T-helper 22 cell (primary cell): ENCODE data around the gene THOC7.

Experiments used
- DNase-seq: peaks from one replicate; pipeline ENCODE4 v3.0.0-alpha.2; 2020; ENCODE audit warnings: low read depth

THOC7 gene

GRCh38 chr3:63845215-63845614 lies 18.4 kb downstream of the THOC7 start:
- no peak for DNase-seq

GRCh38 chr3:63842127-63842526 lies 21.5 kb downstream of the THOC7 start:
- no peak for DNase-seq

GRCh38 chr3:63841704-63842103 lies 21.9 kb downstream of the THOC7 start:
- no peak for DNase-seq

GRCh38 chr3:63832395-63832794 lies 31.2 kb downstream of the THOC7 start:
- DNase-seq = no peak

GRCh38 chr3:63830526-63830925 lies 33.1 kb downstream of the THOC7 start:
- no peak for DNase-seq

- no peak for DNase-seq
Measured at GRCh38 chr3:63824309-63824708, 39.3 kb downstream of the THOC7 start.

DNA sequence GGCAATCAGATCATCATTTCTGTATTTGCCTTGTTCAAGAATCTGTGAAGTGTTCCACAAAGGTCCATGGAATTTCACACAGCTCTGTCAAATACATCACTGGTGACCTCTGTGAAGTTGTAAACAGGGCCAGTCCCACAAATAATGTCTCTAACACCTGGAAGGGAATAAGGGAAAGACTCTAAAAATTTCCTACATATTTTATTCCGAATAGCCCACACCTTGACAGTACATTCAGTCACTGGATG lies 44.5 kb downstream of the THOC7 start, which contains the start of gene C3orf49:
C3orf49 (plus strand) TSS at position 149 of the 248 bp plus-strand sequence. CDS start 173 bp downstream, outside the sequence.
- DNase-seq = no peak

DNA sequence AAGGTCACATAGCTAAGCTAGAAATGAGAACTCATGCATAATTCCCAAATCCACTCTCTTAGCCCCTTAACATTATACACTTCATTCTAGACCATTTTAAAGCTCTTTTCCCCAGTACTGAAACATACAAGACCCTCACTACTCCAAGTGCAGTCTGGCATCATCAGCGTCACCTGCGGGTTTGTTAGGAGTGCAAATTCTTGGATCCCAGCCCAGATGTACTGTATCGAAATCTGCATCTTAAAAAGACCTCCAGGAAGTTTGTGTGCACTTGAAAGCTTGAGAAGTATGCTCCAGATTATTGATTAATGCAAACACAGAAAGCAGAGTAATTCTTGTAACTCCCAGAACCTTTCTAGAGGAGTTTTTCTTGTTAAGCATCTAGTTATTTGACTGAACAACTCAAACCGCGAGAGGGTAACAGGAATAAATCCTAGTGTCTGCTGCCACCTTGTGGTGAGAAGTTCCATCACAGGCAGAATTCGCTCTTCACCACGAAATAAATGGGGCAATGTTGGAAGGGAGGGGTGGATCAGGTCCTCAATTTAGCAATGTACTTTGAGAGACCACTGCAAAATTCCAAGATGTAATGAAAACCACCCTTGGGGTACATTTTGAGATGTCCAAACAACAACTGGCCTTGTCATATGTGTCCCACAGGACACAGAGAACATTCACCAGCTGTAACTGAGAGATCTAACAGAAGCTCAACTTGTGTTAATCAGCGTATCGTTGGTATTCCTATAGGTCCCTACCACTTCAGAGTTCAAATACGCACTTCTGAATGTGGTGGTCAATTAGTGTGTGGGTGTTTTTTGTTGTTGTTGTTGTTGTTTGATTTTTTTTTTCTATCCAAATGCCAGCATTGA lies 45.1 kb downstream of the THOC7 start:
- peak; percentile 1 for DNase-seq

- DNase-seq = no peak
Measured at GRCh38 chr3:63817225-63817624, 46.4 kb downstream of the THOC7 start.

DNA sequence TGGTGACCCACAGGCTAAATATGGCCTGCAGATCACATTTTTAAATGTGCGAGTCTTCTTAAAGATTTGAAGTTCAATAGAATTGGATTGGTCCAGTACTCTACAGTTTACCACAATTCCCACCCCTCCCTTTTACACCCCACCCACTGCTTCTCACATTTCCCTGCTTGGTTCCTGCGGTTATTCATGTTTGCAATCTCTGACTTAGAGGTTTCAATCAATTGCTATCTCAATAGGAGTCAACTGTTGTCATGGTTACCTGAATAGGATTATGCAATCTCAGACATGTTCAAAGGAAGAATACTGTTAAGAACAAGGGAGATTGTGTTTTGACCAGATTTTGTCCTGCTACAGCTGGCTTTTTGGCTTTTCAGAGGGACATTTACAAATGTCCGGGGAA lies 49.4 kb downstream of the THOC7 start:
- no peak for DNase-seq

- DNase-seq = no peak
Measured at GRCh38 chr3:63809607-63810006, 54.0 kb downstream of the THOC7 start.

DNA sequence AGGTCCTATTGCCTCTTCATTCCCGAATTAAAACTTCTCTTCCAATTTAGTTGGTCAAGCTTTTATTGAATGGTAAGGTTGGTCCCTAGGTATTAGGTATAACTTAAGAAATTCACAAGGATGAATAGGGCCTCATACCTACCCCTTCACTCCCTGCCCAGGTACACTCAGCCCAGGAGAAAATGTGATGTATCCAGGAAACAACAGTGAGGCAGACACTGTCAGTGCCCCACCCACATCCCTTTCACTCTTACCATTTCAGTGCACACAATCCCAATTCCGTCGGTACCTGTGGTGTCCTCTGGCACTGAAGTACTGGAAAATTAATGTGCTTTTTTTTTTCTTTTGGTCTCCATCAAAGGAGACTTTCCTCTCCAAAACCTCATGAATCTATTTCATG lies 55.0 kb downstream of the THOC7 start:
- no peak for DNase-seq

- DNase-seq = no peak
Measured at GRCh38 chr3:63807961-63808565, 55.5 kb downstream of the THOC7 start.

- no peak for DNase-seq
Measured at GRCh38 chr3:63803911-63804310, 59.7 kb downstream of the THOC7 start.

- no peak for DNase-seq
Measured at GRCh38 chr3:63800097-63800496, 63.5 kb downstream of the THOC7 start.

DNA sequence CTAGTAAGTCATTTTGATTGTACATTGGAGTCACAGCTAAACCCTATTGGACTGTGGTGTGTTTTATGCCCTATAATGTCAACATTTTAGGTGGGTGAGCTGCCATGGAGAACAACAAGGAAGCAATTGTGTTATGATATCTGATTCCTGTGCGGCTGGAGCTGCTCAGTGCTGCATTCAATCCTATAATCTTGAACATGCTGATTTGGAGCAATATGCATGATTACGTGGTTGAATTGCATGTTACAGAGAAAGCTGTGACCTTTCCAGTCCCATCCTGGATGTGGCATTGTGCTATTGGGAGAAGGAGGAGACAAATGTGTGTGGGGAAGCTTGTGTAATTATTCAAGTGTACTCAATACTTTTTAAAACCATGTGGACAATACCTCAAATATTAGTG lies 64.7 kb downstream of the THOC7 start:
- DNase-seq = no peak

DNA sequence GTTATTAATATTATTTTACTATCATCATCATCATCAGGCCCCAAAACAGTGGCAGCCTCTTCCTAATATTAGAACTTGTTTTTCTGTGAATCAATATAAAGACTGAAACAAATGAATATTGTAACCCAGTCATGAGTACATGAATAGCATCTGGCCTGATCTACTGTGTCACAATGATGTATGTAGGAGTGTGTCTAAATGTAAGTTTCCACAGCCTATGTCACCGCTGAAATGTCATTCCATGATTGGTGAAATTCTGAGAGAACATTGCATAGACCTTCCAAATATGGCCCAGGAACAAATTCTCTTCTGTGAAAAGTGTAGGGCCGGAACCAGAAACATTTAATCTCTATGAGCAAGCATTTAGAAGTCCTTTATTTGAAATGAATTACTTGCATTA lies 65.1 kb downstream of the THOC7 start:
- no peak for DNase-seq

DNA sequence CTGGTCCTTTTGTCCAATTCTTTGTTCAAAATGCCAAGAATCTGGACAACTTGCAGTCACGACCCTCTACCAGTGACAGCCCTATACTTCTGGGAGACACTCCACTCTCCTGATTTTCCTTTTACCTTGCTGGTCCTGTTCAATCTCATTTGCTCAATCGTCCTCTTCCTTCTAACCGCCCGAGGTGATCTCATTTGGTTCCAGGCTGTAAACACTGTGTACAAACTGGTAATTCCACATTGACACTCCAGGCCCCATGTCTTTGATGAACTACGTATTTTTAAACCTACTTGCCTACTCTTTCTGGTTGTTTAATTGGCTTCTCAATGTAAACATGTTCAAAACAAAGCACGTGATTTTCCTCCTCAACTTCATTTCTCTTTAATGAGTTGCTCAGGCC lies 68.2 kb downstream of the THOC7 start:
- no peak for DNase-seq

DNA sequence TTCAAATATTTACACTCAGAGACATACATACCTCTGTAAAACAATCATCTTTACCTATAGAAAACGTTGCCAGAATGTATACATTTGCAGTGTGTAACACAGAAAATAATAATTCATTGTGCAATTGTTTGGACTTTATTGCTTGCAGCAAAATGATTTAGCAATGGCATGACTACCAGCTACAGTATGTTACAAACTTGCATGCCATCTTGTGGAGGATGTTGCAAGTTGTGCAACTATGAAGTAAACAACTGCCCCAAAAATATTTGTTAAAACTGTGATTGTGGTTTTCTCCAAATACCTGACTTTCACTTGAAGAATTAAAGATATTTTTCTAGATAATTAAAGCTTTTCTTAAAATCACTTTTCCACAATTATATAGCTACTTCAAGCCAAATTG lies 71.6 kb downstream of the THOC7 start:
- DNase-seq = no peak
